Stimulated activated naive CD8-positive, alpha-beta T cell treated with anti-CD3 and anti-CD28 coated beads, Interleukin-15, amount 100 ng/mL, for 72 hours (primary cell): ENCODE data around the gene AMOT.

ENCODE experiments used
- ATAC-seq: fragments of 150-1000 bp; cut with Tn5 transposase; 2 replicates; pipeline ENCODE4 v1.10.0; 2021; ENCODE audit warnings: mild to moderate bottlenecking, moderate library complexity
- DNase-seq, 2 donors: peaks; one replicate each; pipeline ENCODE4 v3.0.0; 2021 to 2022
- H3K27ac Mint-ChIP-seq, 2 donors: one replicate each; pipeline ENCODE4 v1.8.0; 2022; ENCODE audit warnings: mild to moderate bottlenecking in 2 of 2, mixed read lengths in 2 of 2, moderate library complexity in 2 of 2
- H3K27me3 Mint-ChIP-seq: one replicate; pipeline ENCODE4 v1.8.0; 2022; ENCODE audit warnings: mixed read lengths
- H3K4me1 Mint-ChIP-seq: one replicate; pipeline ENCODE4 v1.8.0; 2022; ENCODE audit warnings: mild to moderate bottlenecking, mixed read lengths
- H3K4me3 Mint-ChIP-seq, 2 donors: one replicate each; pipeline ENCODE4 v1.8.0; 2022; ENCODE audit warnings: mild to moderate bottlenecking in 2 of 2, mixed read lengths in 2 of 2, moderate library complexity in 1 of 2
- H3K9me3 Mint-ChIP-seq, 2 donors: one replicate each; pipeline ENCODE4 v1.8.0; 2022; ENCODE audit warnings: mixed read lengths in 2 of 2

AMOT gene

DNA sequence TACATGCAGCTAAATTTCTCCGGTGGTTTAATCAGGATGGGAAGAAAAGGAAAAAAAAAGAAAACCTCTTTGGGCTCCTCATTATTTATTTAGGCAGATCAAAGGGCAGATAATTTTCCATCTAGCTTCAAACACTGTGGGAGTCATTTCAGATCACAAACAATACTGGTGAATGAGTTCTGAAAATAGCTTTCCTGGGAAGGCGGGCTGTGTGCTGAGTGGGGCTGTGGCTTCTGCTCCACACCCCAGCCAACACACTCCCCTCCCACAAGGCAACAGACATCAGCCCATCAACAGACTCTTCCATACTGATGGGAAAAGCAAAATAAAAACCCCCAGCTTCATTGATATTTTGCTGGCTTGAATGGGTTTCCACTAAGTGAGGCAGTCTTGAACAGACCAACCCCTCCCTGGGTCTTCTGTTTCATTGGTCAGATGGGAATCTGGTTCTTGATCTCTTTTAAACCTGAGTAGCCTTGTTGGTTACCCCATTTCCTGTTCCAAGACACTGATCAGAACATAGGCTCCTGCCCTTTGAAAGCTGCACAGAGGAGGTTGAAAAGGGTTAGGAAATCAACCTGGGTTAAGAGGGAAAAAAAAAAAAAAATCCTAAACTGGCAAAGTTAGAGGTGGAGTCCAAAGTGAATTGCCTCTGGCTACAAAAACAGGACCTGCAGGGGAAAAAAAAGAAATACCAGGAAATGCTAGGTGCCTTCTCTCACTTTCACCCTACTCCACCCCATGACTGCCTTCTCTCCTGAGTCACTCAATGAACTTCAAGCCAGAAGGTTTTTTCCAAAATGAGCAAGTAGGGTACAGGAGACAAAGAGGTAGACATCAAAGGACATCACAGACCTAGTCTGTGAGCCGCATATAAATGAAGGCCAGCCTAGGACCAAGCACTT lies 20.0 kb downstream of the AMOT start:
- Mint-ChIP-seq H3K27ac (no peak overlapping the region), H3K9me3 (no peaks in the 10 kb centered on the region), H3K27me3 (no peaks in the 10 kb centered on the region), H3K4me3 (no peak overlapping the region), H3K4me1 (peaks cover 11% of the 10 kb centered on the region)
- DNase-seq = no peak
- ATAC-seq = peak; percentile 73

DNA sequence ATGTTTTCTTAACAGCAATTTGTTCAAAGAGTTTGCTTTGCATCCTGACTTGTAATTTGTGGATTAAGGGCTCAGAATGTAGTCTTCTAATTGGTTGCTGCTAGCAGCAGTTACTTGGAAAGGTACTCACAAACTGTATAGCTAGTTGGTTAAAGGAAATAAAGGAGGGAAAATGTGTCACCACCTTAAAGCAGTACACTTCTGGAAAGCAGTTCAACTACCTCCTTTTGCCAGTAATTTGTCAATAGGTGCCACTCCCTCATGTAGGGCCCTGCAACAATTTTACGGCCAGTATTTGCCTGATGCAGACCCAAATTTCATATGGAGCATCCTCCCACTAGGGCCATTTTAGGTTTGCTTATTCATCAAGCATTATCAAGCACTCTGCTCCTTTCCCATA lies 20.8 kb downstream of the AMOT start:
- DNase-seq (no peak), ATAC-seq (no peak)
- Mint-ChIP-seq H3K9me3 (no peaks in the 10 kb centered on the region), H3K4me1 (peaks cover 11% of the 10 kb centered on the region), H3K4me3 (no peak overlapping the region), H3K27ac (no peak overlapping the region), H3K27me3 (no peaks in the 10 kb centered on the region)

DNA sequence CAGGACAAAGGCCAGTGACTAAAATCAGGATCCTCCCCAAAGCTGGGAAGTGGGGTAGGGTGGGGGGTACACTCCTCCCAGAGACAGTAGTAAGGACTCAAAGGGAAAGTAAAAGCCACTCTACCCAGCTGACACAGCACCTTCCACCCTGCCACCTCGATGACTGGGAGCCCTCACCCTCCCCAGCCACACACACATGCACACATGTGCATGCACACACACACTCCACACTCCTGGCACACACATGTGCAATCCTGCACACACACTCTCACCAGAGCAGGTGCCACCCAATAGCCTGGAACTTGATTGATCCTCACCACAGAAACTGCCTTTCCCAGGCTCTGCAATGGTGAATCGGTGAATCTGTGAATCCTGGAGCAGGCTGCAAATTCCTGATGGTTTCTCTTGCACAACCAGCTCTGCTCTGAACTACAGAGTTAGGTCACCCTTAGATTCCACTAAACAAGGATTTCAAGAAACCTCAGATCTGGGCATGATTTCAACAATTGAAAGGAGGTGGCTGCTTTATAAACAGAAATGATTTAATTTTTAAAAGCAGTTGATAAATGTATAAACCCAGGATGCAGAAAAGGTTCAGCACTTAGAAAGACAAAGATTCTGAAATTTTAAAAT lies 21.5 kb downstream of the AMOT start:
- Mint-ChIP-seq H3K27me3 (no peaks in the 10 kb centered on the region), H3K4me1 (peaks cover 11% of the 10 kb centered on the region), H3K9me3 (no peaks in the 10 kb centered on the region), H3K27ac (no peak overlapping the region), H3K4me3 (no peak overlapping the region)
- ATAC-seq = no peak
- DNase-seq = no peak

DNA sequence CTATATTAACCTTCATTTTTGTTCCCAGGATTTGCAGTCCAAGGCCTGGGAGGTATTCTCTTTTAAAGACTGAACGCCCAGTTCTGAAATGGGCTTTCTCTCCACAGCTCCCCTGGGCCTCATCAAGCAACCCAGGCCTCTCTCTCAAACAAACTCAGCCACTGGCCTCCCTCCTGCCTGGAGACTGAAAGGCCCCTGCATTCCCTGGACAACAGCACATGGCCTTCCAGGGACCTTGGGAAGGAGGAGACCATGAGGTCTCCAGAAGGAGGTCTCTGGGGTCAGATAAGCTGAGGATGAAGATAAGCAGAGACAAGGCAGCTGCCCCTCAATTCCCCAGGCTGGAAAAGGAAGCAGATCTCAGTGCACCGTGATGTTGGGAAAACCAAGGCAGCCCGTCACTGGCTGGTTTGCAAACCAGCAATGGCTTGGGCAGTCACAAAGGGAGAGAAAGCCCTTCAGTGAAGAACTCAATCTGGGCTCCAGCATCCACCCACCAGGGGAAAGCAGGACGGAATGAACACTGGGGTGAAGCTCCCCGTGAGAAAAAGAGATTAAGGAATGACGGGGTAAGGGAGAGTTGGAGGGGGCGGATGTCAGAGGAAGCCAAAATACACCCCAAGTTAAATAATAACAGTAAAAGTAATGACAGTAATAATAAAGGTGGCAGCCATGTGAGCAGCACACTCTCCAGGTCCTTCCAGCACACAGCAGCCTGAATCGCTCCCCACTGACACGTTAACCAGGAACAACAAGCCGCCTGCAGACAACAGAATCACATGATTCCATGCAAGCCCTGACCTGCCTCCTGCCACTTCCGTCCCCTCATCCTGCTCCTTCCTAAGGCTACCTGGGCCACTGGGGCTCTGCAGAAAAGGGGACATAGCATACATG lies 22.3 kb downstream of the AMOT start:
- Mint-ChIP-seq H3K27ac (no peak overlapping the region), H3K4me3 (no peak overlapping the region), H3K9me3 (no peaks in the 10 kb centered on the region), H3K27me3 (no peaks in the 10 kb centered on the region), H3K4me1 (peaks cover 11% of the 10 kb centered on the region)
- DNase-seq (no peak), ATAC-seq (no peak)

DNA sequence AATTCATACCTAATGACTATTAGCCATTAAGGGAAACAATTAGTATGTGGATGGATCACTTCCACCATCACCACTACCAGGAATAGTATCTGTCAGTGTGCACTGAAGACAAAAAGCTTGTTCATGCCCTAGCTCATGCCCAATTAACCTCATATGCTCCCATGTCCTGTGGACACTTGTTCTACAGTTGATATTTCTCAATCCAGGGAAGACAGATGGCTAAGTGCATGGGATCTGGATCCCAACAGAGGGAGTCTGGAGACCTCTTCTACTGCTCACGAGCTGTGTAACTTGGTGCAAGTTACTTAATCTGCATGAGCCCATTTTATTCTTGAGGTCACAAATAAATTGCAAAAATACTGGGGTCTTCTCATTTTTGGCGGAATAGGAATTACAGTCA lies 23.7 kb downstream of the AMOT start:
- H3K9me3 Mint-ChIP-seq = no peaks in the 10 kb centered on the region
- H3K27me3 Mint-ChIP-seq = no peaks in the 10 kb centered on the region
- H3K4me3 Mint-ChIP-seq = no peak overlapping the region
- peaks cover 11% of the 10 kb centered on the region for H3K4me1 Mint-ChIP-seq
- ATAC-seq (no peak), DNase-seq (no peak)
- H3K27ac Mint-ChIP-seq = no peak overlapping the region

DNA sequence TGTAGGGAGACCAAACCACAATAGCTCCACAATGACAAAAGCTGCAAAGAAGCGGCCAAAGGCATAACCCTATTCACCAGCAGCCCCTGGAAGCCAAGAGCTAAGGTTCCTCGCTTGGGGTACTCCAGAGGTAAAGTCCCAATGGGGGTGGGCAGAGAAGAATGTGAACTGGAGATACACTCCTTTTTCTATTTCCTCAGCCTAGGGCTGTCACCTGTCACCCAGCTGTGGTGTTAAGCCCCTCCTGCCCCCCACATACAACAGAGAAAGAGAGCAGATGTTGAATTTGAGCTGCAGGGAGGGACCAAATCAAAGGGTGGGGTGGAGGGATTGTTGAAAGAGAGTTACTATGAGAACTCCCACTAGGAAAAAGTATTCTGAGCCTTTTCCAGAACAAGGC lies 26.1 kb downstream of the AMOT start:
- Mint-ChIP-seq H3K27me3 (no peaks in the 10 kb centered on the region), H3K9me3 (no peaks in the 10 kb centered on the region), H3K4me3 (no peak overlapping the region), H3K27ac (peak overlapping the region in 1 of 2 donors; percentile 85), H3K4me1 (no peaks in the 10 kb centered on the region)
- DNase-seq = no peak
- no peak for ATAC-seq

DNA sequence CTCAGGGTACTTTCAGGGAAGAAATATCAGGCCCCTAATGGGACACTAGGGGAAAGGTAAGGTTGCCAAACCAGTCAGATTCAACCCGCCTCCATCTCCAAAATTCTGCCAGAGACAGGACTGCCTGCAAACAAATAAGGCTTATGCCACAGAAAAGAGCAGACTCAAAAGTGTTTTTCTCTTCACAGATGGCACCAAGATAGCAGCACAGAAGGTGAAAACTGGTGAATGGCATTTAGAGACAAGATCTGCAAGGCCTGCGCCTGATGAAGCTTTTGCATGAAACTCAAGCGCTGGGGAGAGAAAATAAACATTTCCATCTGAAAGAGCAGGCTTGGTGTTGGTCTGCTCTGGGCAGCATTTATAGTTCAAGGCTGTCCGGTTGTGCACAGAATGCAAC lies 27.9 kb downstream of the AMOT start:
- Mint-ChIP-seq H3K4me3 (no peak overlapping the region), H3K27me3 (no peaks in the 10 kb centered on the region), H3K27ac (no peak overlapping the region), H3K9me3 (no peaks in the 10 kb centered on the region), H3K4me1 (no peaks in the 10 kb centered on the region)
- DNase-seq = no peak
- no peak for ATAC-seq

DNA sequence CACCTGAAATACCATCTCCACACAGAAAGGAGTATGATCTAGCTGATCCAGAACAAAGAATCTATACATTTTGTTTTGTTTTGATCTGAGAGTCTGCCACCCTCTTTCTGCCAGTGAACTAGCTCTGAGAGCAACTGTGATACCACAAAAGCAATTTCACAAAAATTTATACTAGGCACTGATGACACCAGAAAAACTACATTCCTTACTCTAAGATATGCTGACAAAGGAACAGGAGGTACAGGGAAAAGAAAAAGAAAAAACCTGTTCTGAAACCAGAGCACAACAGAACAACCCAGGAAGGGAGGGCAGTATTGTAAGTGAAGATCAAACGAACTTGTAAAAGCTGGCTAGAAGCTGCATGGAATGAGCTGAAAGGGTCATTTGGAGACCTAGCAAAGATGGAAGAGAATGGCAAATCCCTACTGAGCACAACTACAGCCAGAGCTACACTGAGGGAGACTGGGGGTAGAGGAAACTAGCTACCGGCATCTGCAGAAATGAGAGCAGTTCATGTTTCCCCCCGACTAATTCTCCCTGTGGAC lies 31.9 kb downstream of the AMOT start:
- ATAC-seq (no peak), DNase-seq (no peak)
- H3K27me3 Mint-ChIP-seq = no peaks in the 10 kb centered on the region
- H3K4me3 Mint-ChIP-seq = no peak overlapping the region
- H3K9me3 Mint-ChIP-seq = no peaks in the 10 kb centered on the region
- peak overlapping the region in 1 of 2 donors; percentile 6 for H3K27ac Mint-ChIP-seq
- no peaks in the 10 kb centered on the region for H3K4me1 Mint-ChIP-seq

DNA sequence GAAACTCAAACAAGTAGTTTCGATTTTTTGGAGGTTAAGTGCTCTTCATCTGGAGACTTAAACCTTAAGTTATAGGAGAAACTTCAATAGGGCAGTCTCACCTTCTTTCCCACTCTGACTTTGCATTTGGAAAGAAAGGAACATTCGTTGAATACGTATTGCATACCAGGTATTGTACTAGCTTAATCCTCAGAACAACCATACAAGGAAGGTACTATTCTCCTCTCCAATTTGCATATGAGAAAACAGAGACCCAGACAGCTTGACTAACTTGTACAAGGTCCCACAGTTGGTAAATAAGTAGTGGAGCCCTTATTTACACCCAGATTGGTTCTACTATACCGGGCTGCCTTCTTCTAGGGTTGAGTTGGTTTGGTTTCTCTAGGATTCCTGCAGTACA lies 32.6 kb downstream of the AMOT start:
- DNase-seq (no peak), ATAC-seq (no peak)
- Mint-ChIP-seq H3K27me3 (no peaks in the 10 kb centered on the region), H3K4me3 (no peak overlapping the region), H3K27ac (no peak overlapping the region), H3K9me3 (no peaks in the 10 kb centered on the region), H3K4me1 (no peaks in the 10 kb centered on the region)

DNA sequence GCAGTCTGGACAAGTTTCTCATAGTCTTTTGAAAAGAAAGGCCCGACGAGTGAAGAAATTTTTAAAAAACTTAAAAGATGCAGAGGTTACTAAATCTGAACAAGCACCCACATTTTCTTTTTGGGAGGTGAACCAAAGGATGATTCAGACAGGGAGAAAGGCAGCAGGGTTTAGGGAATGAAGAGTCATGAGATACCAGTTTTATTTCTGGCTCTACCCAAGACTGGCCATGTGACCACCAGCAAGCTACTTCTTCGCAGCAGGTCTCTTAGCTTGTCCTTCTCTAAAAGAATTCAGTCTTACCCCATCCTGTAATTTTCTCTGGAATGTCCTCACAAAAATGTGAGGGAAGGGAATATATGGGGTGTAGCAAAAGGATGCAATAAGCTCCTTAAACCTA lies 37.6 kb downstream of the AMOT start:
- H3K27me3 Mint-ChIP-seq = no peaks in the 10 kb centered on the region
- ATAC-seq (no peak), DNase-seq (no peak)
- H3K4me1 Mint-ChIP-seq = no peaks in the 10 kb centered on the region
- no peak overlapping the region for H3K27ac Mint-ChIP-seq
- no peak overlapping the region for H3K4me3 Mint-ChIP-seq
- H3K9me3 Mint-ChIP-seq = no peaks in the 10 kb centered on the region

DNA sequence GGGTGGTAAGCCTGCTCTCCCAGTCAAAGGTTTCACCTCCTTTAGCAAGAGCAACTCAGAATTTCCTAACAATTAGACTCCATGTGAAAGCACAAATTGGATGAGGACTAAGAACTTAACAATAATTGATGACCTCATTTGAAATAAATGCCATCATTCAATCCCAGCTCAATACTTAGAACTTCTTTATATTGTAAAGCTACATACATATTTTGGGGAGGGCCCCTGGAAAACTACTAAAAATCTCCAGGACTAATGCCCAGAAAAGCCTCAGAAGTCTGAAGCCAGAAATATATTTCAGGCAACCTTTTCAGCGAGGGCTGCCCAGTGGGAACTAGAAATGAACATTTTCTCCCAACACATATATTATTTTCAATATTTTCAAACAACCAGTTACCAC lies 38.1 kb downstream of the AMOT start:
- no peaks in the 10 kb centered on the region for H3K9me3 Mint-ChIP-seq
- no peak for ATAC-seq
- H3K4me1 Mint-ChIP-seq = no peaks in the 10 kb centered on the region
- no peak overlapping the region for H3K4me3 Mint-ChIP-seq
- no peak overlapping the region for H3K27ac Mint-ChIP-seq
- H3K27me3 Mint-ChIP-seq = no peaks in the 10 kb centered on the region
- no peak for DNase-seq

DNA sequence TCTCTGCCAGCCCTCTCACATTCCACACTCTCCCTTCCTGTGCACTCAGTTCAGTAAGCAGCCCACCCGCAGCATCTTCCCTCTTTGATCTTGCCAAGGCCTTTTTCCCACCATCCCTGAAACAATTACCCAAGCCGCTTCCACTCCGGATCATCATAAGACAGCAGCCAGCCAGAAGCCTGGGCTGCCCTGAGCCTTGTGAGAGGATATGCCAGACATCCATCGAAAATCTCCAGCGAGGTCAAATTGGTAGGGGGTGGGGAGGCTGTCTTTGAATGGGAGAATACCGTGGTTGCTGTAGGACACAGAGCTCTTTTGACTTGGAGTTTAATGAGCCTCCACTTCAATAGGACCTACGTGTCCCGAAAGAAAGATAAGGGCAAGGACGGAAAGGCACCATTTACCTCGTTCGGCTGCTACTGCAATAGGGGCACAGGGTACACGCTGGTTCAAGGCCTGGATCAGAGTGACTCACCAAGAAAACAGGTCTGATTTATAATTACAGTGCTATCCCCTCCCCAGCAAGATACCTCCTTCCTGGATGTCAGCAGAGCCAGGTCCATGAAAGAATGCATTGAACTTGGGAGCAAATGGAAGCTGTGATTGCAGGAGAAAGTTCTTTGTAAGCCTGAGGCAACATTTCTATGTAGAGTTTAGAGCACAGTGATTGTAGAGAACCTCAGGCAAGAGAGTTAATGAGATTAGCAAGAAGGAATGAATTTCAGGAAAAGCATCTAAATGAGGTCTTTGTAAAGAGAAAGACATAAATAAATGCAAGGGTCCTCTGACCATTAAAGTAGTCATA lies 39.5 kb downstream of the AMOT start:
- H3K27ac Mint-ChIP-seq = no peak overlapping the region
- no peaks in the 10 kb centered on the region for H3K9me3 Mint-ChIP-seq
- no peak for ATAC-seq
- no peak overlapping the region for H3K4me3 Mint-ChIP-seq
- no peaks in the 10 kb centered on the region for H3K27me3 Mint-ChIP-seq
- peaks cover 5% of the 10 kb centered on the region for H3K4me1 Mint-ChIP-seq
- no peak for DNase-seq

DNA sequence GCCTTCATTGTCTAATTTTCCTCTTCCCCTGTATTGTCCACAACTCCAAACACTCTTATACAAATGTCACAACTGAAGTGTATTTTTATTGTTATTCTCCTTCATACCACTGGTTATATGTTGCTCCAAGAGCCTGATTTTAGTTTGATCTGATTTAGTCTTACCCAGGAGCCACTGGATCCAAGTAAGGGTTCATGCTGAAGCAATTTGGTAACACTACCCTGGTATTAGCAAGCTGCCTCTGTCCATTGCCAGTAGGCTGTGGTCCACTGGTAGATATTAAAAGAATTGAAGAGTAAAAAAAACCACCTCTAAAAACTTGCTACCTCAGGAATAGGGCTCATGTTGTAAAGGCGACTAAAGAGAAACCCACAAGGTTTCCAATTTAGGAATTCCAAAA lies 41.2 kb downstream of the AMOT start:
- Mint-ChIP-seq H3K27ac (no peak overlapping the region), H3K9me3 (no peaks in the 10 kb centered on the region), H3K4me1 (peaks cover 5% of the 10 kb centered on the region), H3K27me3 (no peaks in the 10 kb centered on the region), H3K4me3 (no peak overlapping the region)
- DNase-seq (no peak), ATAC-seq (no peak)

DNA sequence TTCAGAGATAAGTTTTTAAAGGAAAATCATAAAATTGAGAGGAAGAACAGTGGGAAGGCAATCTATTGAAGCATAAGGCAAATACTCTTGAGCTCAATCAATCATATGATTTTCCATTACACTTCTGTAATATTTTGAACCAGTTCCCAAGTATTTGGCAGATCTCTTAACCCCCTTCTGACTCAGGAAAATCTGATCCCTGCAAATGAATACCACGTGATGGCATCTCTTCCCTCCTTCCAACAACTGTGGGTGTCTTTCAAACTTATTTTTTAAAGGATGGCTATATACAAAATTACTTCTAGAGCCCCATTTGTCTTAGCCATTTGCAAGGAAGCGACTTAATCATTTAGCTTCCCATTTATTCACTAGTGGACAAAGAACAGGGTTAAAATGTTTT lies 41.9 kb downstream of the AMOT start:
- no peak for ATAC-seq
- no peak for DNase-seq
- Mint-ChIP-seq H3K4me3 (no peak overlapping the region), H3K27me3 (no peaks in the 10 kb centered on the region), H3K27ac (no peak overlapping the region), H3K4me1 (peaks cover 5% of the 10 kb centered on the region), H3K9me3 (no peaks in the 10 kb centered on the region)

DNA sequence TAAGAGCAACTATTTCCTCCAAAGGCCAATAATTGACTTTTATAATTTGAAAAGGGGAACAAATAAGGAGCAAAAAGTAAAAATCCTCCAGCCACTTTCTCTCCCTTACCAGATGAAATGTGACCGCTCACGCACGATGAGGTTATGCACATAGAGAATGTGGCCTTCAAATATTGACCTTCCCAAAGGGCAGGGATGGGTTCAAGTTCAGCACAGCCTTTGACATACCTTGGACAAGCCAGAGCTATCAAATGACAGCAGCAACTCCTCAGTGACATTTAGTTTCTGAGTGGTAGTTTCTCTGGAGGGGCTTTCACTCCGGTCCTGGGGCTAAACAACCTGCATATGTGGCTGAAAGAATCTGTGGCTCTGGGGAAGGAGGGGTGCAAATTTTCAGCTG lies 50.7 kb downstream of the AMOT start:
- no peak overlapping the region for H3K4me3 Mint-ChIP-seq
- H3K27ac Mint-ChIP-seq = no peak overlapping the region
- ATAC-seq (no peak), DNase-seq (no peak)
- no peaks in the 10 kb centered on the region for H3K4me1 Mint-ChIP-seq
- H3K9me3 Mint-ChIP-seq = no peaks in the 10 kb centered on the region
- no peaks in the 10 kb centered on the region for H3K27me3 Mint-ChIP-seq
